Right renal cortex interstitium (tissue), 3 donors: Measurements from ENCODE around the gene NFKBIZ. TPM values are rescaled to one million over a fixed set of nuclear protein-coding genes. Genes with fewer than 3 reads are reported as not detected.
"Not testable (repeated sequence)": the region's sequence is repeated elsewhere in the genome, so short reads cannot be mapped to it uniquely, and the experiment has no call there.

Experiments used
- DNase-seq, 3 donors: peaks; one replicate each; pipeline ENCODE4 v3.0.0-alpha.2; 2013; ENCODE audit warnings: low read depth in 3 of 3, low spot score in 2 of 3
- polyA plus RNA-seq, 3 donors: library from polyadenylated mRNA; unstranded; fragments of 120-200 nt; gene quantifications; one replicate each; pipeline ENCODE4 v1.2.1, GENCODE V29; 2013; ENCODE audit not compliant: insufficient read length in 3 of 3

The NFKBIZ gene
- polyA plus RNA-seq, 3 donors, result 5.1 to 10.2 (median 6.3) TPM

DNA sequence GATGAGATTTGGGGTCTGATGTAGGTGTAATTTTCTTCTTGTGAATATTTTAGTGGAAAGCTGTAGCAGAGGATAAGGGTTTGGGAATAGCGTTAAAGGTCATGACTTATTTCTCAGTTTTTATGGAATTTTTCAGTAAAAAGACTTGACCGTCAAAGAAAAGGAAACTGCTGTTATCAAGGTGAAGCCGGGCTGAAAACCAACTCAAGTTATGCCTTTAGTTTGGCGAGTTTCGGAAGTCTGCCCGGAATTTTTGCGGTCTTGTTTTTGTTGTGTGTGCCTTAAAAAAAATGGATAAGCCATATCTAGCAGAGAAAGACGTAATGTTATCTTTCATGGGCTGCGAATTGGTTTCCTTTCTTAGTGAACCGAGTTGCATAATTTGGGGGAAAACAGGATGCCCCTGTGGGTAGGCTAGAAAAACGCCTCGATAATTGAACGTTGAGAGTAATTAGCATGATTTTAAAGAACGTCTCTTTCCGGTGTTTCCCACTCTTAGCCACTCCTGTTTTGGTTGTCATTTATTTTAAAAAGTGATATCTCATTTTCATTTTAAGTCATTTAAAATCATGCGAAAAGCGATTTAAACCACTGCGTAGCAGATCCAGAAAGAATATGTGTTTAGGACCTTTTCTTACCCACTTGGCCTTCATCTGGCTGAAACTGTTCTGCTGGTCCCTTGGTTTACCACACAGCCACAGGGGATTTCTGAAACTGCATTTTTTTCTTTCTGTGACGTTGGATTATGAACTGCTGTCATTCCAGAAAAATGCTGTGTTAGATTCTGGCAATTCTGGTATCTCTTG is 1.1 kb downstream of the NFKBIZ start:
- DNase-seq, result no peak

DNA sequence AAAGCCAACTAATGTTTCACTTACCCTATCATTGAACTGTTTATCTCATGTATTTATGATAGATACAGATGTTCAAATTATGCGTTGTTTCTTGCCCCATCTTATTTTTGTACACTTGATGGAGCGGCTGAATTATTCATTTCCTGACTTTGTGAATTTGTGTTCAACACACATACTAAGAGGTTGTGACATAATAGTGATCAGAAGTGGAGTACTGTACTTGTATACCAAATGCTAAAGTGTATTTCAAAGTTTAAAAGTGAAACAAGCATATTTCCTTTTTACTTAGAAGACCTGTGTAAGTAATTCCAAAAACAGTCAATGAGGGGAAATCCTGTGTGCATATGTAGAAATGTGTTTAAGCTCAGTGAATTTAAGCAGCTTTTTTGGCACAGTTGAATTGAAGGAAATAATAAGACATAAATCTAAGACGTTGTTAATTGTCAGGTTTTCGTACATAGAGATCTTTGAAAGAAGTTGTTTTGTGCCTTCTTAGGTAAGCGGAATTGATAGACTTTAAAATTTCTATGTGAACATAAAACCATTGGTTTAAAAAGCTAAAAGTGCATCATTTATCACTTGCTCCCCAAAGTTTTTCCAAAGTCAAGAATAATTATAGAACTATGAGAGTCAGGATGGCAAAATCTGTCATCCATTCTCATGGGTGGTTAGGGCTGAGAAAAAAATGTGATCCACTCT is 1.9 kb downstream of the NFKBIZ start:
- DNase-seq, result no peak

DNA sequence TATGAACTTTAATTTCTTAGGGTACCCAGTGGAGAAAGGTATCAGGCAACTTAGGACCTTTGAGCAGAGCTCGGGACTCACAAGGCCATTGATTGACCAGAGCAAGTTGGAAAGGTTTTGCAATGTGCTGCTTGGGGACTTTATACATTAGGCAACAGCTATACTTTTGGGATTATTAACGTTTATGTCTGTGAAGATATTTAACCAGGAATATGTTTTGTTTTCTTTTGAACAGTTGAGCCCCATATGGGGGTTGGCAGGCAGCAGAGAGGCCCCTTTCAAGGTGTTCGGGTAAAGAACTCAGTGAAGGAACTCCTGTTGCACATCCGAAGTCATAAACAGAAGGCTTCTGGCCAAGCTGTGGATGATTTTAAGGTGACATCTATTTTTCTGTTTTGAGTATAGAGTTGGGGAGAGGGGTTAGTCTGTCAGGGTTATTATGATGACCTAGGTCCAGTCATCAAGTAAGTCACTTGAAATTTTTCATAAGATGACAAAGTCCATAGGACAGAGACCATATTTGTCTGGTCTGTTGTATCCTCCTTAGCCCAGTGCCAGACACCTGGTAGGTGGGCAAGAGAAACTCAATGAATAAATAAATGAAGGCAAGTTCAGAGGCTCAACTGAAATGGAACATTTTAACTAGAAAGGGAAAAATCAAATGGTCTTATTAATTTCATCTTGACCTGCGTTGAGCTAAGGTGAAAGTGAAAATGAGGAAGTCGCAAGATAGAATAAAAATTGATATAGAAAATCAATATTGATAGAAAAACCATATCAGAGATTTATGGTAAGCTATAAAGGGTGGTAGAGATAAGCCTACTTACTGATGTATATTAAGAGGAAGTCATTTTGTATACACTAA is 2.8 kb downstream of the NFKBIZ start:
- DNase-seq, result no peak

DNA sequence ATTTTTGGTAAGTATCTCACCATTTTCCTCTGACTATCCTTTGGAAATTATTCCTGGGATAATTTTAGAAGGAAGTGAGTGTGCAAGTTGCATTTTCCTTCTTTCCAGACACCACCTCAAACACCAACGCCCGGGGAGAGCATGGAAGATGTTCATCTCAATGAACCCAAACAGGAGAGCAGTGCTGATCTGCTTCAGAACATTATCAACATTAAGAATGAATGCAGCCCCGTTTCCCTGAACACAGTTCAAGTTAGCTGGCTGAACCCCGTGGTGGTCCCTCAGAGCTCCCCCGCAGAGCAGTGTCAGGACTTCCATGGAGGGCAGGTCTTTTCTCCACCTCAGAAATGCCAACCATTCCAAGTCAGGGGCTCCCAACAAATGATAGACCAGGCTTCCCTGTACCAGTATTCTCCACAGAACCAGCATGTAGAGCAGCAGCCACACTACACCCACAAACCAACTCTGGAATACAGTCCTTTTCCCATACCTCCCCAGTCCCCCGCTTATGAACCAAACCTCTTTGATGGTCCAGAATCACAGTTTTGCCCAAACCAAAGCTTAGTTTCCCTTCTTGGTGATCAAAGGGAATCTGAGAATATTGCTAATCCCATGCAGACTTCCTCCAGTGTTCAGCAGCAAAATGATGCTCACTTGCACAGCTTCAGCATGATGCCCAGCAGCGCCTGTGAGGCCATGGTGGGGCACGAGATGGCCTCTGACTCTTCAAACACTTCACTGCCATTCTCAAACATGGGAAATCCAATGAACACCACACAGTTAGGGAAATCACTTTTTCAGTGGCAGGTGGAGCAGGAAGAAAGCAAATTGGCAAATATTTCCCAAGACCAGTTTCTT is 3.9 kb downstream of the NFKBIZ start:
- DNase-seq, result no peak

DNA sequence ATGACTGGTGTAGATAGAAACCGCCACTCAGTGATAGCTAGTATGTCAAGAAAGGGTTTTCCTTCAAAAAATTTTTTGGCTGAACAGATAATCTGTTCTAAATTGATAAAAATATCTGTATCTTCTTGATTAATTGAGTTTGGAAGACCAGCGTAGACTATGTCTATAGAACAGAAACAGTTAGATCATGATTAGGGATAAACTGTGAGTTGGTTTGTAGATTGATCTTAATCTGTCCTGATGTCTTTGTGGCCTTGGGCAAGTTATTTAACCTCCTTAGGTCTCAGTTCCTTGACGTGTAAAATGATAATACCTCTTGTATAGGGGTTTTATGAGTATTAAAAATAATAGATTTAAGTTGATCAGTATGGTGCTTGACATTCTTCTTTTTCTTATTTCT is 4.7 kb downstream of the NFKBIZ start:
- no peak for DNase-seq

DNA sequence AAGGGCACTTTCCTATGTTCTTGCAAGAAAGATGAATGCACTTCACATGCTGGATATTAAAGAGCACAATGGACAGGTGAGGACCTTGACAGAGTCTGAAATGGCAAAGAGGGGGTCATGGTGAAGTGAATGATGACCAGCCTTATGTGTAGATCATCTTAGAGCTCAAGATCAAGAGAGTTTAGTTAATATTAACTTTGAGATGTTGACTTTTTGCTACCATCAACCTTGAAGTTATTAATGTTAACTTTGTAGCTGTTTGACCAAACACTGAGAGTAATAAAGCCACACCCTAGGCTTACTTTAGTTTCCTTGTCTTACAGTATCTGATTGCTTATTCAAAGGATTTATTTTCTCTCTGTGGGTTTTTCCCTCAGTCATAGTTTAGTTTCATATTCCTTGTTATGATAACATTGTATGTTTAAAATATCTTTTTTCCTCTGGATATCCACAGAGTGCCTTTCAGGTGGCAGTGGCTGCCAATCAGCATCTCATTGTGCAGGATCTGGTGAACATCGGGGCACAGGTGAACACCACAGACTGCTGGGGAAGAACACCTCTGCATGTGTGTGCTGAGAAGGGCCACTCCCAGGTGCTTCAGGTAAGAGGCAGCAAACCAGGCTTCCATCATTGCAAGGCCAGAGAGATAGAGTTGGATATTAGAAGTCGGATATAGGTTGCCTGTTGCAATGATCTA is 5.4 kb downstream of the NFKBIZ start:
- DNase-seq, result no peak

DNA sequence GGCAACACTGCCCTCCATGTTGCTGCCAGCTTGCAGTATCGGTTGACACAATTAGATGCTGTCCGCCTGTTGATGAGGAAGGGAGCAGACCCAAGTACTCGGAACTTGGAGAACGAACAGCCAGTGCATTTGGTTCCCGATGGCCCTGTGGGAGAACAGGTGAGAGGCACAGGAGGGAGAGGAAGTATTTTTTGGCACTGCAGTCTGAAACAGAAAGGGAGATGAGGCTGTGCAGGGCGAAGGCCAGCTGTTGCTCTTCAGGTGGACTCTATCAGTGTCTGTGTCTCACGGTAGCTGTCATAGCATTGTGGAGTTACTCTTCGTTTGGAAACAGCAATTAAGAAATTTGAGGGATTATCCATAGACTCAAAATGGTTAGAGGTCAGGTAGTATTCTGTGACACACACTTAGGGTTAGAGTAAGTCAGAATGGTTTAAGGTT is 8.0 kb downstream of the NFKBIZ start:
- no peak for DNase-seq

DNA sequence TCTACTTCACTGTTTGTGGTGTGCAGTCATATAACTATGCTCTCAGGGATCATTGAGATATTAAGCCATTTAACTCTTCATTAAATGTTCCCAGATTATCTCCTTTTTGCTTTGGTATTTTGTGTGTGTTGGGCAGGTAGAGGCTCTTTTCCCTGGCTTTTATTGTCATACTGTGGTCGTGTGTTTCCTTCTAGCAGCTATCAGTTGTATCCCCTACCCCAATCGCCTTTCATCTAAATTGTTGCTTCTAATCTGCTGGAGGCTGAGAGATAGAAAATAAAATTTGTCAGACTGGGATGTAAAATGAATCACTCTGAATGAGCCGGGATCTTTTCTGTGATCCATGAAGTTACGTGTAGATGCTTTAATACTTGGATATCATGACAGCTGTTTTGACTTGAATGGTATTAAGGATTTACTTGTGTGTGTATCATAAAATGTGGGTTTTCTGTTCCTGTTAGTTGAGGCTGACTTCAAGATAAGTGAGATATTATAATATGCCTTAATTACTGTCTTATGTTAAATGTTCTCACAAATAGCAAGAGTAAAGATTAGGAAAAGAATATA is 9.2 kb downstream of the NFKBIZ start:
- no peak for DNase-seq

DNA sequence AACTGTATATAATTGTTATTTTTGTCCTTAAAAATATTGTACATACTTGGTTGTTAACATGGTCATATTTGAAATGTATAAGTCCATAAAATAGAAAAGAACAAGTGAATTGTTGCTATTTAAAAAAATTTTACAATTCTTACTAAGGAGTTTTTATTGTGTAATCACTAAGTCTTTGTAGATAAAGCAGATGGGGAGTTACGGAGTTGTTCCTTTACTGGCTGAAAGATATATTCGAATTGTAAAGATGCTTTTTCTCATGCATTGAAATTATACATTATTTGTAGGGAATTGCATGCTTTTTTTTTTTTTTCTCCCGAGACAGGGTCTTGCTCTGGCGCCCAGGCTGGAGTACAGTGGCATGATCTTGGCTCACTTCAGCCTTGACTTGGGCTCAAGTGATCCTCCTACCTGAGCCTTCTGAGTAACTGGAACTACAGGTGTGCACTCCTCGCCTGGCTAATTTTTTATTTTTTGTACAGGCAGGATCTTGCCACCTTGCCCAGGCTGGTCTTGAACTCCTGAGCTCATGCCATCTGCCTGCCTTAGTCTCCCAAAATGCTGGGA is 10.7 kb downstream of the NFKBIZ start:
- no peak for DNase-seq

DNA sequence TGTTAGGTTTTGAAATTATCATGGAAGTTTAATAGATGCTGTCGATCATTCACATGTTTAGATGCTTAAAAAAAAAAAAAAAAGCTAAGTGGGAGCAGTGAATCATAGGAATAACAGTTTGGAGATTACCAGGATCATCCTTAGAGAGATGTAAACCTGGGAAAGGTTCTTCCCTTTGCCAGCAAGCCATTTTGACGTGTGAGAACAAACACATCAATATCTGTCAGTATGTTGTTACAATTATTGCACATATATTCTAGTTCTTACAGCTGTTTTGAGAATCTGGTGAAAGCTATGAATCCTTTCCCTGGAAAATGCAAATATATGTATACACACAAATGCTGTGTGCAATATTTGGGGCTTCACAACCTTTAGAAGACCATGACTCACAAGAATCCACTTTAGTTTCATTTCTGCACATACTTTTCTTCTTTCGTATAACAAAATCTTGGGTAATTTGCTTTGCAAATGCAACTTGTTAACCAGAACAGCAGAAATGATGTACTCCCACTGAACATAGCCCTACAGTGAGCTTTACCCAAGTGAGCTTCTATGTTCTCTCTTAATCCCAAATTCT is 12.0 kb downstream of the NFKBIZ start:
- no peak for DNase-seq

DNA sequence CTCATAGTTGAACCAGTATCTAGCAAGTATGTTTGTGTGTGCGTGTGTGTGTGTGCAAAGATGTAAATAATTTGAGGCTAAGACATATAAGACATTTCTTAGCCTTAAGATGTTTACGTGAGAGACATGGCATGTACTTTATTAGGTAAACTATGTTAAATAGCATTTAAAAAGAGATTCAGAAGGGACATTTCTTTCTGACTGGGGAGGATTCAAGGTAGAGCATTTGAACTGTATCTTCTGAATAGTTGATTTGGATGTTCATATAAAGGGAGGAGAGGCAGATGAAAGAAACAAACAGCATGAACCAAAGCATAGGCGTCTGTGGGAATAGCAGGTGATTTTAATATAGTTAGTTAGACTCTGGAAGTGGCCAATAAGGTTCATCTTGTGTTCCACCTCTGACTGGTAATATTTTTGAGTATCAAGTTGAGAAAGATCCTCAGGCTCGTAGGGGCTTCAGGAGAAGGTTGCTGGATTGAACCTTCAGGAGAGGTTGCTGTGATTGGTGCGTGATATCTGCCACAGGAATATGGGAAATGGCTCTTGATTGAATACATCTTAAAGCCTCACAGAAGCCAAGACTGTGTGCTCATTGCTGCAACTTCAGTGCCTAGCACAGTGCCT is 12.6 kb downstream of the NFKBIZ start:
- no peak for DNase-seq

DNA sequence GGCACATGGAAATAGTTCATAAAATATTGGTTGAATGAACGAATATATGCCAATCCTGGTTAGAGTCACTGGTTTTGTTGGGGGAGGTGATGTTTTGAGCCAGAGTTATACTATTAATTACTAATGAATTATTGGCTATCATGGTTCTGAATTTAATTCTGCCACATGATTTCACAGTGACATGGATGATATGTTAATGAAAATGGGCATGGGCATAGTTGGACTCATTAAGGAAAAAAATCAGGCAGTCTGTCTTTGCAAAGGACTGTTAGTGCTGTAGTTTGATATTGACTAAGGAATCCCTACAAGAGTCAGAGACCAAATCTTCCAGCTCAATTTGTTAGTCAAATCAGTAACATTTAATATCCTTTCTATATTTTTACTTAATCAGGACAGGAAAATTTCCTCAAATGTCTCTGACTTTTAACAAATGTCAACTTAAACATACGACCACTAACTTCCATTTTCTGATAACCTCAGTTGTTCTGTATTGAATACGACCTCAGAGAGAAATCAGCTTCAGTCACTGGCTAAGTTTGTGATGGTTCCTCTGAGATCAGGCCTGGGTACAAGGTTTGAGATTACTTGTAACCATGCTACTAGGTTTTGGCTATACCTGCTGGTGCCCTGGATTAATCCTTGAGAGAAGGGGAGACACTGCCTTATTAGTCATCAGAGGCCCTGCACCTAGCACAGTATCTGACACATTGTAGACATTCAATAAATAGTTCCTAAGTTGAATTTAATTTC is 13.3 kb downstream of the NFKBIZ start:
- DNase-seq, result no peak

DNA sequence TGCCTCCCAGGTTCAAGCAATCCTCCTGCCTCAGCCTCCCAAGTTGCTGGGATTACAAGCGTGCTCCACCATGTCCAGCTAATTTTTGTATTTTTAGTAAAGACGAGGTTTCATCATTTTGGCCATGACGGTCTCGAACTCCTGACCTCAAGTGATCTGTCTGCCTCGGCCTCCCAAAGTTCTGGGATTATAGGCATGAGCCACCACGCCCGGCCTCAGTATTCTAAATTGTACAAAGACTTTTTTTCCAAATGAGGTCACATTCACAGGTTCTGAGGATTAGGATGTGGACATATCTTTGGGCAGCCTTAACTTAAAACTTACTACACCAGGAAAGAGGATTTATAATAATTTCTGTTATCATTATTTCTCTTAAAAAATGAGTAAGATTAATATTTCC is 15.6 kb downstream of the NFKBIZ start:
- not testable (repeated sequence) for DNase-seq

DNA sequence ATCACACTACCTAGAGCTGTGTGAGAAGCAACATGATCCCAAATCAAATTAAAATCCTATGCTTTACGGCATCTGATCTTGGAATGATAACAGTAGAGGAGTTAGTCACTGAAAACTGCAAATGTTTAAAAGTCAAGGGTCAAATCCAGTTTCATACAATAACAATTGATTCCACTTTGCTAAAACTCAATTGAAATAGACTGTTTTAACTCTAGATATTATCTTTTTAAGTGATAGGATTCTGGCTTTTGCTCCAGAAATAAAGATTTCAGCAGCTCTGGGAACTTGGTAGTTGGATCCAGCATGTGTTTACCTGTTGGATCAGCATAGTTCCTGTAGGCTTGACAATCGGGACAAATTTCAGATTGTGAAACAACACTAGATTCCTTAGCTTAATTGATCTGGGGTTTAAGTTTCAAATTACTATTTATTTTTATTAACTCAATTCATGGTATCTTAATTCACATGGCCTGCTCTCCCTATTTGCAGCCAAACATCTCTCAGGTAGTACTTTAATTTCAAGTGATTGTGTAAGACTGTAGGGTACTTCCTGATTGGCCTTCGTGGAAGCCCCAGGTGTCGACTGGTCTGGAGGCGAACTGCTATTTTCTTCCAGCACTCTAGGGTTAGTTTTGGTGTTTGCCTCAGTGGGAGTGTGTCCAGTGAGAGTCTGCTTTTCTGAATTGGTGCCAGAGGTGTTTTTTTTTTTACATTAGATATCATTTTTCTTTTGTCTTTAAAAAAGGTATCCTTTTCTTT is 16.6 kb downstream of the NFKBIZ start:
- DNase-seq, result no peak

DNA sequence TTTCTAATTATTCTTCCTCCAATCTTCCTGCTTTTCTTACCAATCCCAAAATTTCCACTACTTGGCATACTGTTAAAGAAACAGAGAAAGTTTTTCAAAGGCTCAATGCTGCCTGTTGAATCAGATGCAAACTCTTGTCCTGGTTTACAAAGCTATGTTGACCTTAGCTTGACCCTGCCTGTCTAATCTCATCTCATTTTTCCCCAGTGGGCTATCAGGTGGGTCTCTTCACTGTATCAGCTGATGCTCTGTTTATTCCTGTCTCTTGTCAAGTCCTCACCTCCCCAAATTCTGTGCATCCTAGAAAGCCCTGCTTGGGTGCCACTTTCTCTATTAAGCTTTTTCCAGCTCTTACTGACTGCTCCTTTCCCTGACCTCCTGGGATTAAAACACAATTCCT is 18.2 kb downstream of the NFKBIZ start:
- no peak for DNase-seq

DNA sequence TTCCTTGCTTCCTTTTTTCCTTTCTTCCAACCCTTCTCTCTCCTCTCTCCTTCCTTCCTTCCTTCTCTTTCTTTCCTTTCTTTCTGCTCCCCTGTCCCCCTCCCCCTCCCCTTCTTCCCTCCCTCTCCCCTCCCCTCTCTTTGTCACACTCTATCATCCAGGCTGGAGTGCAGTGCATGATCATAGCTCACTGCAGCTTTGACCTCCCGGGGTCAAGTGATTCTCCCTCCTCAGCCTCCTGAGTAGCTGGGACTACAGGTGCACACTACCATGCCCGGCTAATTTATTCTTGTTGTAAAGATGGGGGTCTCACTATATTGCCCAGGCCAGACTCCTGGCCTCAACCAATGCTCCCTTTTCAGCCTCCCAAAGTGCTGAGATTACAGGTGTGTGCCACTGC is 18.7 kb downstream of the NFKBIZ start:
- DNase-seq, result no peak
